ENCODE data around the gene RBCK1.
A peak's percentile ranks its signal among the peaks of the same experiment; 100 is the strongest.

RBCK1 gene

GRCh38 chr20:431012-431904 lies 23.2 kb downstream of the RBCK1 start:
- DNase-seq: peak; percentile 53 to 88 (median 76)
- intact Hi-C loops (cut with DNase I): no loop called here

- DNase-seq: no peak
- intact Hi-C loops (cut with DNase I): no loop called here
Observed at GRCh38 chr20:432208-432607, 24.1 kb downstream of the RBCK1 start.

GRCh38 chr20:432677-433299 lies 24.7 kb downstream of the RBCK1 start:
- intact Hi-C loops (cut with DNase I): no loop called here

GRCh38 chr20:433300-433975 lies 25.3 kb downstream of the RBCK1 start:
- intact Hi-C loops (cut with DNase I): no loop called here
- DNase-seq: peak in 2 of 42 donors; percentile 31 to 51

More at GRCh38 chr20:432677-433299, 24.7 kb downstream of the RBCK1 start:
- no peak for DNase-seq

- DNase-seq: peak in 8 of 42 donors; percentile 28 to 55 (median 41)
- intact Hi-C loops (cut with DNase I): no loop called here
Observed at GRCh38 chr20:434221-434620, 26.1 kb downstream of the RBCK1 start.

GRCh38 chr20:434661-435419 lies 26.7 kb downstream of the RBCK1 start:
- peak in 2 of 42 donors; percentile 7 to 29 for DNase-seq
- intact Hi-C loops (cut with DNase I): no loop called here

- intact Hi-C loops (cut with DNase I): no loop called here
- DNase-seq: no peak
Observed at GRCh38 chr20:435558-435957, 27.5 kb downstream of the RBCK1 start.

- intact Hi-C loops (cut with DNase I): no loop called here
- DNase-seq: peak in 1 of 42 donors; percentile 2
Observed at GRCh38 chr20:436476-436875, 28.4 kb downstream of the RBCK1 start.

- intact Hi-C loops (cut with DNase I): no loop called here
- DNase-seq: peak in 11 of 42 donors; percentile 8 to 71 (median 44)
Observed at GRCh38 chr20:437787-438486, 29.8 kb downstream of the RBCK1 start.

GRCh38 chr20:438571-439469 lies 30.7 kb downstream of the RBCK1 start:
- intact Hi-C loops (cut with DNase I): no loop called here
- peak in 6 of 42 donors; percentile 11 to 47 (median 34) for DNase-seq

GRCh38 chr20:440148-440547 lies 32.0 kb downstream of the RBCK1 start:
- intact Hi-C loops (cut with DNase I): no loop called here
- no peak for DNase-seq

GRCh38 chr20:440636-441035 lies 32.5 kb downstream of the RBCK1 start:
- DNase-seq: no peak
- intact Hi-C loops (cut with DNase I): no loop called here

- peak in 1 of 42 donors; percentile 9 for DNase-seq
- intact Hi-C loops (cut with DNase I): no loop called here
Observed at GRCh38 chr20:443223-443775, 35.2 kb downstream of the RBCK1 start.

GRCh38 chr20:444117-444516 lies 36.0 kb downstream of the RBCK1 start:
- no peak for DNase-seq
- intact Hi-C loops (cut with DNase I): no loop called here

- peak in 1 of 42 donors; percentile 51 for DNase-seq
- intact Hi-C loops (cut with DNase I): no loop called here
Observed at GRCh38 chr20:444862-445426, 36.8 kb downstream of the RBCK1 start.

- DNase-seq: no peak
- intact Hi-C loops (cut with DNase I): no loop called here
Observed at GRCh38 chr20:445514-446336, 37.6 kb downstream of the RBCK1 start.

All from head of caudate nucleus (tissue), 42 donors.